Measurements from ENCODE around the gene KIAA1958.

Gene KIAA1958

GRCh38 chr9:112553256-112553826 is 66.7 kb downstream of the KIAA1958 start:
- H3K27me3 ChIP-seq (ENCODE audit: insufficient read depth, low read length) = no peaks in the 10 kb centered on the region
- no peak overlapping the region for H3K27ac ChIP-seq (ENCODE audit: low read depth, low read length, poor library complexity, severe bottlenecking)
- H3K9ac ChIP-seq (ENCODE audit: low read length) = no peak overlapping the region
- TF ChIP-seq CTCF (IDR thresholded peaks at IDR 0.05; ENCODE audit: low read length) (no peak), EZH2 (IDR thresholded peaks at IDR 0.05; ENCODE audit: borderline replicate concordance, low read length) (no peak)
- no peaks in the 10 kb centered on the region for H3F3A ChIP-seq (ENCODE audit: insufficient read depth, low read length)
- H3K36me3 ChIP-seq (ENCODE audit: insufficient read depth, low read length) = no peaks in the 10 kb centered on the region
- no peak overlapping the region for H3K4me2 ChIP-seq (ENCODE audit: low read length)
- H3K9me3 ChIP-seq (ENCODE audit: low read length) = no peaks in the 10 kb centered on the region
- H3K9me2 ChIP-seq (ENCODE audit: low read depth, low read length) = no peaks in the 10 kb centered on the region
- H2AFZ ChIP-seq (ENCODE audit: low read length) = no peak overlapping the region
- no peaks in the 10 kb centered on the region for H4K20me1 ChIP-seq (ENCODE audit: insufficient read depth, low read length)
- H3K4me3 ChIP-seq (ENCODE audit: low read depth, low read length, poor library complexity, severe bottlenecking) = no peak overlapping the region
- peaks cover 8% of the 10 kb centered on the region for H3K4me1 ChIP-seq (ENCODE audit: insufficient read depth, low read length, severe bottlenecking)
- peaks cover 17% of the 10 kb centered on the region; the same call in 1 of the 2 replicates for H3K79me2 ChIP-seq (ENCODE audit: insufficient read depth, low read length)

- Histone ChIP-seq H3K79me2 (ENCODE audit: insufficient read depth, low read length) (peaks cover 21% of the 10 kb centered on the region; the same call in 1 of the 2 replicates), H3K4me3 (ENCODE audit: low read depth, low read length, poor library complexity, severe bottlenecking) (no peak overlapping the region), H3K4me2 (ENCODE audit: low read length) (no peak overlapping the region), H2AFZ (ENCODE audit: low read length) (no peak overlapping the region), H3F3A (ENCODE audit: insufficient read depth, low read length) (no peaks in the 10 kb centered on the region), H3K27me3 (ENCODE audit: insufficient read depth, low read length) (no peaks in the 10 kb centered on the region), H4K20me1 (ENCODE audit: insufficient read depth, low read length) (no peaks in the 10 kb centered on the region), H3K36me3 (ENCODE audit: insufficient read depth, low read length) (no peaks in the 10 kb centered on the region), H3K27ac (ENCODE audit: low read depth, low read length, poor library complexity, severe bottlenecking) (no peak overlapping the region), H3K9me3 (ENCODE audit: low read length) (no peaks in the 10 kb centered on the region), H3K4me1 (ENCODE audit: insufficient read depth, low read length, severe bottlenecking) (peaks cover 8% of the 10 kb centered on the region), H3K9me2 (ENCODE audit: low read depth, low read length) (no peaks in the 10 kb centered on the region), H3K9ac (ENCODE audit: low read length) (no peak overlapping the region)
- TF ChIP-seq CTCF (IDR thresholded peaks at IDR 0.05; ENCODE audit: low read length) = no peak
These were observed 67.9 kb downstream of the KIAA1958 start for GRCh38 chr9:112554516-112554915.

- Histone ChIP-seq H4K20me1 (ENCODE audit: insufficient read depth, low read length) (no peaks in the 10 kb centered on the region), H3K4me1 (ENCODE audit: insufficient read depth, low read length, severe bottlenecking) (peaks cover 8% of the 10 kb centered on the region), H3K27me3 (ENCODE audit: insufficient read depth, low read length) (no peaks in the 10 kb centered on the region), H3K4me2 (ENCODE audit: low read length) (no peak overlapping the region), H3K36me3 (ENCODE audit: insufficient read depth, low read length) (no peaks in the 10 kb centered on the region), H3K9ac (ENCODE audit: low read length) (no peak overlapping the region), H3K27ac (ENCODE audit: low read depth, low read length, poor library complexity, severe bottlenecking) (no peak overlapping the region), H3F3A (ENCODE audit: insufficient read depth, low read length) (no peaks in the 10 kb centered on the region), H3K4me3 (ENCODE audit: low read depth, low read length, poor library complexity, severe bottlenecking) (no peak overlapping the region), H3K9me2 (ENCODE audit: low read depth, low read length) (no peaks in the 10 kb centered on the region), H2AFZ (ENCODE audit: low read length) (no peak overlapping the region), H3K9me3 (ENCODE audit: low read length) (no peaks in the 10 kb centered on the region), H3K79me2 (ENCODE audit: insufficient read depth, low read length) (peaks cover 24% of the 10 kb centered on the region; the same call in 1 of the 2 replicates)
- TF ChIP-seq CTCF (IDR thresholded peaks at IDR 0.05; ENCODE audit: low read length) (no peak), EZH2 (IDR thresholded peaks at IDR 0.05; ENCODE audit: borderline replicate concordance, low read length) (no peak)
These were observed 68.5 kb downstream of the KIAA1958 start for GRCh38 chr9:112555101-112555643.
